HUDEP-2 (cell line): ENCODE measurements around the gene PDE1A.
"Not testable (repeated sequence)": the region's sequence is repeated elsewhere in the genome, so short reads cannot be mapped to it uniquely, and the experiment has no call there.

Experiments
- DNase-seq, 76 experiments: peaks; one replicate each; lab custom pipeline; 2025; ENCODE audit not compliant: unreplicated experiment in 76 of 76; lab: John Stamatoyannopoulos, UW

The PDE1A gene

DNA sequence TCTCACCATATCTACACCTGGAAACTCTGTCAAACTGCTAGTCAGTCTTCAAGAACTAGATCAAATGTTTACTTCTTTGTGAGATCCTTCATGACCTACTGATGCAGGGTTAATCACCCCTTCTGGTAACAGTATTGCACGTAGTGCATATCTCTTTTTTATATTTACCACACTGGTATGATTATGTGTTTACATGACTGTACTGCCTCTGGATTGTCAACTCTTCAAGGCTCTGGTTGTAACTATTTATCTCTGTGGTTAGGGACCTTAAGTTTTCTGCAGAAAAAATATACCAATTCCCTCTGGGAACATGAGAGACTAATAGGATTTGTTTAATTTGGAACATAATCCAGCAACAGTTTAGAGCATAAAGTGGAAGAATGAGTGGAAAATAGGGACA is 135.5 kb downstream of the PDE1A start:
- no peak for DNase-seq

GRCh38 chr2:182283512-182283911 is 143.3 kb downstream of the PDE1A start:
- DNase-seq: no peak

GRCh38 chr2:182281276-182281675 is 145.6 kb downstream of the PDE1A start:
- no peak for DNase-seq

DNA sequence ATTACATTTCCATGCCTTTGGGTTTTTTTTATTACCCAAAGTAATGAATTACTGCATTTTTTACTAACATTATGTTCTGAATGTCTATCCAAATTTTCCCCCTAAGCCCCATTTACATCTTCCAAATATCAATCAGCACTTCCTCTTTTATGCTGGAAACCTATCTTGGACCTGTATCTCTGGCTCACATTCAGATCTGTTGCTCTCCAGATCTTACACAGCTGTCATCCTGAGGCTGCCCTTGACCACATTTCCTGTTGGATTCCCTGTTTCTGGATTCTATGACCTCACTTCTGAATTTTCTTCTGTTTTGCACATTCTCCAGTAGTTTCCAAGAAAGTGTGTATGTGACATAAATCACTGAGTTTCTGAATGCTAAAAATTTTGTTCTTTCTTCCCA is 146.7 kb downstream of the PDE1A start:
- DNase-seq: no peak

DNA sequence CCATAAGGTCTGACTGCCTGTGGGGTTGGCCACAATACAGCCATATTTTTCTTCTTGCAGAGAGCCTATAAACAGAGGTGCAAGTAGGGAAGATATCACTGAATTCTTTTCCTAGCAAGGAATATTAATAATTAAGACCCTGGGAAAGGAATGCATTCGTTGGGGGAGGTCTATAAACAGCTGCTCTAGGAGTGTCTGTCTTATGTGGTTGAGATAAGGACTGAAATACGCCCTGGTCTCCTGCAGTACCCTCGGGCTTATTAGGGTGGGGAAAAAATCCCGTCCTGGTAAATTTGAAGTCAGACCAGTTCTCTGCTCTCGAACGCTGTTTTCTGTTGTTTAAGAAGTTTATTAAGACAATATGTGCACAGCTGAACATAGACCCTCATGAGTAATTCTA is 150.2 kb downstream of the PDE1A start:
- not testable (repeated sequence) for DNase-seq

GRCh38 chr2:182267971-182268370 is 158.9 kb downstream of the PDE1A start:
- DNase-seq: no peak

GRCh38 chr2:182266909-182267308 is 159.9 kb downstream of the PDE1A start:
- DNase-seq: no peak

- DNase-seq: no peak
These were observed 161.1 kb downstream of the PDE1A start for GRCh38 chr2:182265718-182266117.

DNA sequence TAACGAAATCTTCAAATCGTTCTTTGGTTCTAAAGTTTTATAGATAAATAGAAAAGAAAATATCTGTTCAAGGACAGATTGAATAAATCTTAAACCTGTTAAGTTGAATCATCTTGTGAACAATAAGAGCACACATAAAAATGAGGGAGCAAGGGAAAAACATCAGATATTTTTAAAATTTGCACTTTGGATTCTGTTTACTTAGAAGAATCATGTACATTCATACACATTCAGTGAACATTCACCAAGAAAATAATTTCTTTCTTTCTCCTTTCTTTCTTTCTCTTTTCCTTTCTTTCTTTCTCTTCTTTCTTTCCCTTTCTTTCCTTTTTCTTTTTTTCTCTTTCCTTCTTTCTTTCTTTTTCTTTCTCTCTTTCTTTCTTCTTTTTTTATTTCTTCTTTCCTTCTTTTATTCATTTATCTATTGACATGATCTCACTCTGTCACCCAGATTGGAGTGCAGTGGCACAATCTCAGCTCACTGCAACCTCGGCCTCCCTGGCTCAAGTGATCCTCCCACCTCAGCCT is 164.9 kb downstream of the PDE1A start:
- DNase-seq: no peak

GRCh38 chr2:182259629-182260150 is 167.1 kb downstream of the PDE1A start:
- DNase-seq: no peak

- no peak for DNase-seq
These were observed 174.3 kb downstream of the PDE1A start for GRCh38 chr2:182252534-182252933.

- no peak for DNase-seq
These were observed 177.9 kb downstream of the PDE1A start for GRCh38 chr2:182248898-182249297.

- no peak for DNase-seq
These were observed 178.5 kb downstream of the PDE1A start for GRCh38 chr2:182248362-182248761.

DNA sequence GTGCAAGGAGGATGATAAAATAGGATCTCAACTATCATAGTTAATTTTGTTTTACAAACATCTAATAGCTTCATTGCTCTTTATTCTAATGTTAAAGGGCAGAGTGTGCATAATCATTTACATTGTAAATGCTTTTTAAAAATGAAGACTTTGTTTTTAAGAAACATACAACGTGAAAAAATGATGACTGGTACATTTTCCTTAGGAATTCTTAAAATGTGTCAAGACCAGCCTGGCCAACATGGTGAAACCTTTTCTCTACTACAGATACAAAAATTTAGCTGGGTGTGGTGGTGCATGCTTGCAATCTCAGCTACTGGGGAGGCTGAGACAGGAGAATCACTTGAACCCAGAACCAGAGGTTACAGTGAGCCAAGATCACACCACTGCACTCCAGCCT is 179.0 kb downstream of the PDE1A start:
- no peak for DNase-seq

DNA sequence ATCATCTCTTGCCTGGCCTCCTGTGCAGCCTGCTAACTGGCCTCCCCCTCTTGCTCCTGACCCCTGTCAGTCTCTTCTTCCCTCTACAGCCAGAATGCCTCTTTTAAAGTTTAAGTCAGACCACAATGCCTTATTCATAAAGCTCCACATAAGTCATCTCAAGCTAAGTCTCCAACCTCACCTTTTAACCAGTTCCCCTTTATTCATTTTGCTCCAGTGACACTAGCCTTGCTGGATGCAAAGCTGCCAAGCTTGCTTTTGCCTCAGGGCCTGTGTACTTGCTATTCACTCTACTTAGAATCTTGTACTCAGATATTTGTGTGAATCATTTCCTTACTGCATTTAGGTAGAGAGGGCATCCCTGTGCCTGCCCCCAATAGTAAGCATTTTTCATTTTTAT is 180.9 kb downstream of the PDE1A start:
- DNase-seq: no peak

- DNase-seq: no peak
These were observed 184.2 kb downstream of the PDE1A start for GRCh38 chr2:182242609-182243008.

DNA sequence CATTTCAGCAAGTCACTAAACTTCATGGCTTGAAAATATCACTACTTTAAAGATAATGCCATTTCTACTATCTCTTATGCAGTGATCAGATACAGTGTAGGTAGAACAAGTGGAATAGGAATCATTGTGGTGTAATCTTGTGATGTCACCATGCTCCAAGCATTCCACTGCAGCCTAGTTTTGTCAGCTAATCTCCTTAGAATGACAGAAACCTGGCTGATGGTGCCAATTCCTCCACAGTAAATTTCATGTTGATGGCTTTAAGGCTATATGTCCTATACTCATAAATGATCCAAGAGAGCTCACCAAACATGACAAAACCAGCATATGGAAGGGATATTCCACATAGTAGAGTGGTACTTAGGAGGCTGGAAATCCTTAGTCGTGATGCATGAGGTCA is 184.9 kb downstream of the PDE1A start:
- DNase-seq: no peak

- peak in 12 of 76 experiments; percentile 0 to 27 (median 7) for DNase-seq
These were observed 185.9 kb downstream of the PDE1A start for GRCh38 chr2:182240862-182241371.

DNA sequence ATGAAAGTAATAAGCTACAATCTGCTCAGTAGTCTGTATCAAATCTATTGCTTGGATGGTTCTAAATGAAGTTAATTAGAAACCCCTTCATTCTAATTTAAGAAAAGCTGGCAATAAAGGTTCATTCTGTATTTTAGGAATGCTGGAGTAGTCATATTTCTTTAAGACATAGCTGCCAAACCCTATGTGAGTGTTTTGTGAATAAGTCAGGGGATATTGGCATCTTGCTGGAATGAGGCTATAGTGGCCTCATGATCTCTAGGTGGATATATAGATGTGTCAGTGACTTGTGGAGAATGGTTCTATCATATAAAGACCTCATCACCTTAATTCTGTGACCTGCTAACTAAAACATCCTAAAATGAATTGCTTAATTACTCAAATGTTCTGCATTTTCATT is 196.3 kb downstream of the PDE1A start:
- DNase-seq: no peak

- no peak for DNase-seq
These were observed 197.5 kb downstream of the PDE1A start for GRCh38 chr2:182229297-182229696.

DNA sequence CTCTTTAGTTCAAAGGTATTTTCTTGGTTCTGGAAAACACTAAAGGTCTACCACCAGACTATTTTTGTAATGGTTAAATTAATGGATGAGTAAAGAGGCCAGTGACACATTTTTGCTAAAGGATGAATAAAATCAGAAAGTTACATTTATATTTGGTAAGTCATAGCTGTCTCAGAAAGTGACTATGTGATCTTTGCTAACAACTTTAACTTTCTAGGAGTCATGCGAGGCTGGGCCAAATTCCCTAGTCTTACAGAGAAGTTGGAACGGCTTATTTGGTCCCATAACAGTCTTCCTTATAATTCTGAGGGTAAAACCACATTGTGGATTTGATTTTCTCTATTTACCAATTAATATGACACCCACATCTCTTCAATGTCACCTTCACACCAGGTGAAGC is 198.1 kb downstream of the PDE1A start:
- DNase-seq: no peak

DNA sequence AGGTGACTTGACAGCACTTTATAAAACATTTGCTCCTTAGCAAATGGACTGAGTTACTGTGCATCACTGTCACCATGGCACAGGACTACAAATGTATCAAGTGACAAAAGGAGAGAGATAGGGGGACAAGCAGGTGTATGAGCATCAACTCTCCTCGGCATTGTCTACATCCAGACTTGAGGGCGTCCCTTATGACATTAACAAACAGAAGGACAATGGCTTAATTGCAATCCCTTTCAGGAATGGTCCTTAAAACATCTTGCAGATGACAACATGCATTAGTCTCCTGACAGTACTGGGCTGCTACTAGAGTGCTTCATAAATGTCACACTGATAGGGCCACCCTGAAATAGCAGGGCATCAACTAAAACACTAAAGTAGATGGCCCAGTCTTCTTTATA is 198.8 kb downstream of the PDE1A start:
- no peak for DNase-seq

- DNase-seq: no peak
These were observed 200.0 kb downstream of the PDE1A start for GRCh38 chr2:182226807-182227206.
